ENCODE results near the gene RAB27B. TPM values are rescaled to one million over a fixed set of nuclear protein-coding genes. Genes with fewer than 3 reads are reported as not detected.

The RAB27B gene
- total RNA-seq, result 10 to 100 TPM in 1 of 2 donors, under 1 TPM in 1; 0.66 to 10.1 TPM

GRCh38 chr18:54828281-54828881 is at the start of gene RAB27B:
Gene RAB27B (plus strand): TSS chr18:54828477. CDS start chr18:54877586, 49,109 bp downstream.
- H3K4me3 ChIP-seq, result peak within 1 kb of the TSS; percentile 30 to 41
- H3K9me3 ChIP-seq, result no peaks in the 10 kb centered on the region
- WGBS, 2 donors, result 0% methylated on average over 17 to 35 of the region's 35 CpGs
- H3K27ac ChIP-seq, result peak within 1 kb of the TSS; percentile 78 to 94 (median 90)
- peak; percentile 85 to 90 (median 88) for DNase-seq
- intact Hi-C loops (cut with DNase I), result no loop called here
- TF ChIP-seq POLR2A (IDR thresholded peaks at IDR 0.05) (peak; percentile 71 to 83 (median 76)), CTCF (IDR thresholded peaks at IDR 0.05) (peak in 2 of 7 experiments; percentile 4 to 19)
- no peaks in the 10 kb centered on the region for H3K27me3 ChIP-seq
- H3K36me3 ChIP-seq (replicated peaks in 1 of 2; ENCODE audit: insufficient read depth in 1 of 2, low read depth in 2 of 2), result no peaks in the 10 kb centered on the region
- H3K4me1 ChIP-seq, result peaks cover 30% of the 10 kb centered on the region
- ATAC-seq, result peak; percentile 94

GRCh38 chr18:54780285-54780861 is 47.9 kb upstream of the RAB27B start:
- no peak overlapping the region for H3K27ac ChIP-seq

GRCh38 chr18:54780970-54781369 is 47.3 kb upstream of the RAB27B start:
- intact Hi-C loops (cut with DNase I), result no loop called here
- H3K27me3 ChIP-seq, result no peaks in the 10 kb centered on the region
- 67 to 79% methylated on average over 2 of the region's 2 CpGs for WGBS, 2 donors
- peaks cover 27% of the 10 kb centered on the region for H3K4me1 ChIP-seq
- H3K9me3 ChIP-seq, result no peaks in the 10 kb centered on the region
- no peak overlapping the region for H3K27ac ChIP-seq
- DNase-seq, result peak in 1 of 4 donors; percentile 17
- no peak overlapping the region for H3K4me3 ChIP-seq
- ATAC-seq, result no peak
- H3K36me3 ChIP-seq (replicated peaks in 1 of 2; ENCODE audit: insufficient read depth in 1 of 2, low read depth in 2 of 2), result no peaks in the 10 kb centered on the region
- TF ChIP-seq CTCF (IDR thresholded peaks at IDR 0.05), result no peak
- no peak for TF ChIP-seq POLR2A (IDR thresholded peaks at IDR 0.05)

More at GRCh38 chr18:54780285-54780861, 47.9 kb upstream of the RAB27B start:
- 80 to 83% methylated on average over 10 to 11 of the region's 11 CpGs for WGBS, 2 donors
- no peak overlapping the region for H3K4me3 ChIP-seq
- intact Hi-C loops (cut with DNase I), result no loop called here
- TF ChIP-seq POLR2A (IDR thresholded peaks at IDR 0.05), result no peak
- no peak for TF ChIP-seq CTCF (IDR thresholded peaks at IDR 0.05)
- peaks cover 33% of the 10 kb centered on the region for H3K4me1 ChIP-seq
- ATAC-seq (no peak), DNase-seq (no peak)
- no peaks in the 10 kb centered on the region for H3K9me3 ChIP-seq
- no peaks in the 10 kb centered on the region for H3K27me3 ChIP-seq
- no peaks in the 10 kb centered on the region for H3K36me3 ChIP-seq (replicated peaks in 1 of 2; ENCODE audit: insufficient read depth in 1 of 2, low read depth in 2 of 2)

GRCh38 chr18:54783139-54783538 is 45.1 kb upstream of the RAB27B start:
- Histone ChIP-seq H3K27me3 (no peaks in the 10 kb centered on the region), H3K27ac (no peak overlapping the region), H3K4me3 (no peak overlapping the region), H3K9me3 (no peaks in the 10 kb centered on the region), H3K4me1 (peaks cover 5% of the 10 kb centered on the region), H3K36me3 (replicated peaks in 1 of 2; ENCODE audit: insufficient read depth in 1 of 2, low read depth in 2 of 2) (no peaks in the 10 kb centered on the region)
- intact Hi-C loops (cut with DNase I), result no loop called here
- DNase-seq (no peak), ATAC-seq (no peak)
- no peak for TF ChIP-seq POLR2A (IDR thresholded peaks at IDR 0.05)
- no peak for TF ChIP-seq CTCF (IDR thresholded peaks at IDR 0.05)
- 87 to 97% methylated on average over 1 of the region's 1 CpG for WGBS, 2 donors
